ENCODE results near the gene KRTAP9-1. TPM values are rescaled to one million over a fixed set of nuclear protein-coding genes. Genes with fewer than 3 reads are reported as not detected.
"Not testable (repeated sequence)": the region's sequence is repeated elsewhere in the genome, so short reads cannot be mapped to it uniquely, and the experiment has no call there.

Gene KRTAP9-1
- total RNA-seq, 1 experiment from 2014 or later: not detected

DNA sequence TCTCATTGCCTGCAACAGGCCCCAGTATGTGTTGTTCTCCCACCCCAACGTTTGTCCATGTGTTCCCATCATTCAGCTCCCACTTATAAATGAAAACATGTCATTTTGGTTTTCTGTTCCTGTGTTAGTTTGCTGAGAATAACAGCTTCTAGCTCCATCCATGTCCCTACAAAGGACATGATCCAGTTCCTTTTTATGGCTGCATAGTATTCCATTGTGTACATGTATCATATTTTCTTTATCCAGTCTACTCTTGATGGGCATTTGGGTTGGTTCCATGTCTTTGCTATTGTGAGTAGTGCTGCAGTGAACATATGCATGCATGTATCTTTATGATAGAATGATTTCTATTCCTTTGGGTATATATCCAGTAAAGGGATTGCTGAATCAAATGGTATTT, 26.0 kb downstream of the KRTAP9-1 start:
- Histone ChIP-seq H3K4me2 (no peak overlapping the region), H3K9me2 (ENCODE audit: insufficient read depth) (no peaks in the 10 kb centered on the region), H3K27ac (no peak overlapping the region), H3K36me3 (ENCODE audit: low read depth) (no peaks in the 10 kb centered on the region), H3F3A (ENCODE audit: insufficient read depth, low read depth) (peaks cover 27% of the 10 kb centered on the region), H3K79me2 (ENCODE audit: low read depth) (no peaks in the 10 kb centered on the region), H3K4me1 (replicated peaks; ENCODE audit: insufficient read depth) (peaks cover 33% of the 10 kb centered on the region), H3K27me3 (ENCODE audit: insufficient read depth, low read depth) (no peaks in the 10 kb centered on the region), H3K4me3 (no peak overlapping the region), H3K9me3 (ENCODE audit: insufficient read depth, low read depth) (peaks cover 3% of the 10 kb centered on the region; the same call in 1 of the 2 replicates), H2AFZ (no peak overlapping the region), H4K20me1 (ENCODE audit: insufficient read depth) (no peaks in the 10 kb centered on the region)
- POLR2A ChIA-PET (ENCODE audit: unreplicated experiment): no interaction called here
- BruUV-seq (replicated peaks): no TSS peak
- no peak for TF ChIP-seq EZH2 (IDR thresholded peaks at IDR 0.05; ENCODE audit: low read depth)
- TF ChIP-seq, protein P1, sequence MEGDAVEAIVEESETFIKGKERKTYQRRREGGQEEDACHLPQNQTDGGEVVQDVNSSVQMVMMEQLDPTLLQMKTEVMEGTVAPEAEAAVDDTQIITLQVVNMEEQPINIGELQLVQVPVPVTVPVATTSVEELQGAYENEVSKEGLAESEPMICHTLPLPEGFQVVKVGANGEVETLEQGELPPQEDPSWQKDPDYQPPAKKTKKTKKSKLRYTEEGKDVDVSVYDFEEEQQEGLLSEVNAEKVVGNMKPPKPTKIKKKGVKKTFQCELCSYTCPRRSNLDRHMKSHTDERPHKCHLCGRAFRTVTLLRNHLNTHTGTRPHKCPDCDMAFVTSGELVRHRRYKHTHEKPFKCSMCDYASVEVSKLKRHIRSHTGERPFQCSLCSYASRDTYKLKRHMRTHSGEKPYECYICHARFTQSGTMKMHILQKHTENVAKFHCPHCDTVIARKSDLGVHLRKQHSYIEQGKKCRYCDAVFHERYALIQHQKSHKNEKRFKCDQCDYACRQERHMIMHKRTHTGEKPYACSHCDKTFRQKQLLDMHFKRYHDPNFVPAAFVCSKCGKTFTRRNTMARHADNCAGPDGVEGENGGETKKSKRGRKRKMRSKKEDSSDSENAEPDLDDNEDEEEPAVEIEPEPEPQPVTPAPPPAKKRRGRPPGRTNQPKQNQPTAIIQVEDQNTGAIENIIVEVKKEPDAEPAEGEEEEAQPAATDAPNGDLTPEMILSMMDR (conservative IDR thresholded peaks at IDR 0.05): no peak
- DNase-seq: no peak
- intact Hi-C loops (cut with micrococcal nuclease; ENCODE audit: unreplicated experiment): no loop called here
- CTCF ChIA-PET: no interaction called here

DNA sequence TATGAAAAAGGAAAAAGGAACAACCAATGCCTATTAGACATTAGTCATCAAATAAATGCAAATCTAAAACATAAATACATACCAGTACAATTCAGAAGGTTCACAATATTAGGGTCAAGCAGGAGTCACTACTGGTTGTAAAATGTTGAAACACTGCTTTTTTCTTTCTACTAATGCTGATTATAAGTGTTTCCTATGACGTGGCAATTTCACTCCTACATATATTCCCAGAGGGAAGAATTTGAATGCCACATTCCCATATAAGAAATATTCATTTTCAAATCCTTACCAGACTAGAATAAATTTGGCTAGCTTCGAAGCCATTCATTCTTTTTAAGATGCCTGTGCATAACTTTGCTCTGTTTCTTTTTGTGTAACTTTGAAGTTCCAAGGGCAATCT, 34.1 kb downstream of the KRTAP9-1 start:
- no TSS peak for BruUV-seq (replicated peaks)
- TF ChIP-seq, protein P1 (conservative IDR thresholded peaks at IDR 0.05): no peak
- TF ChIP-seq EZH2 (IDR thresholded peaks at IDR 0.05; ENCODE audit: low read depth): no peak
- POLR2A ChIA-PET (ENCODE audit: unreplicated experiment): no interaction called here

DNA sequence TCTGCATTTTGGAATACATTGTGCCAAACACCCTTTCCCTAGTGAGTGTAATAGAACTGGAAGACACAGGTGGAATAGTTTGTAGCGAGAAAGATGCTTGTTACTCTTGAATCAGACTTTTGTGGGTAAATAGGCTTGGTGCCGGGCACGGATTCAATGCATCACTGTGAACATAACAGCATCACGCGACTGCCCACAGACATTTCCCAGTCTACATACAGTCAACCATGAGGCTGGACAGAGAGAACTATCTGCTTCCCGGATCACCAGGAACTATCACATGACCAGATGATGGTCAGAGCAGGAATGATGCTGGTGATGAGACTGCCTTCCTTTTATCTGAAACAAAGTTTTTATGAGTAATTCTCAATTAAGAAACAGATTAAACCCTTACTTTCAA, 36.4 kb downstream of the KRTAP9-1 start:
- no peaks in the 10 kb centered on the region for H3K4me1 ChIP-seq (replicated peaks; ENCODE audit: insufficient read depth)
- H3K9me2 ChIP-seq (ENCODE audit: insufficient read depth): no peaks in the 10 kb centered on the region; the same call in 1 of the 2 replicates
- no peak overlapping the region for H3K4me2 ChIP-seq
- no peaks in the 10 kb centered on the region for H3F3A ChIP-seq (ENCODE audit: insufficient read depth, low read depth)
- no peaks in the 10 kb centered on the region for H4K20me1 ChIP-seq (ENCODE audit: insufficient read depth)
- H3K9me3 ChIP-seq (ENCODE audit: insufficient read depth, low read depth): no peaks in the 10 kb centered on the region
- BruUV-seq (replicated peaks): no TSS peak
- POLR2A ChIA-PET (ENCODE audit: unreplicated experiment): no interaction called here
- H3K4me3 ChIP-seq: no peak overlapping the region
- DNase-seq: no peak
- no peaks in the 10 kb centered on the region for H3K79me2 ChIP-seq (ENCODE audit: low read depth)
- intact Hi-C loops (cut with micrococcal nuclease; ENCODE audit: unreplicated experiment): no loop called here
- no peaks in the 10 kb centered on the region for H3K36me3 ChIP-seq (ENCODE audit: low read depth)
- no peaks in the 10 kb centered on the region for H3K27me3 ChIP-seq (ENCODE audit: insufficient read depth, low read depth)
- no peak overlapping the region for H3K27ac ChIP-seq
- TF ChIP-seq EZH2 (IDR thresholded peaks at IDR 0.05; ENCODE audit: low read depth): no peak
- TF ChIP-seq, protein P1 (conservative IDR thresholded peaks at IDR 0.05): no peak
- H2AFZ ChIP-seq: no peak overlapping the region
- CTCF ChIA-PET: no interaction called here

More for the DNA sequence above, 34.1 kb downstream of the KRTAP9-1 start:
- intact Hi-C loops (cut with micrococcal nuclease; ENCODE audit: unreplicated experiment): no loop called here
- Histone ChIP-seq H3K9me2 (ENCODE audit: insufficient read depth) (no peaks in the 10 kb centered on the region; the same call in 1 of the 2 replicates), H3K79me2 (ENCODE audit: low read depth) (no peaks in the 10 kb centered on the region), H3K27me3 (ENCODE audit: insufficient read depth, low read depth) (no peaks in the 10 kb centered on the region), H2AFZ (no peak overlapping the region), H3K9me3 (ENCODE audit: insufficient read depth, low read depth) (no peaks in the 10 kb centered on the region), H3K4me2 (no peak overlapping the region), H3F3A (ENCODE audit: insufficient read depth, low read depth) (no peaks in the 10 kb centered on the region), H3K4me3 (no peak overlapping the region), H3K36me3 (ENCODE audit: low read depth) (no peaks in the 10 kb centered on the region), H3K4me1 (replicated peaks; ENCODE audit: insufficient read depth) (no peaks in the 10 kb centered on the region), H4K20me1 (ENCODE audit: insufficient read depth) (no peaks in the 10 kb centered on the region), H3K27ac (no peak overlapping the region)
- DNase-seq: no peak
- CTCF ChIA-PET: interaction anchor here (0.6 kb wide), 1 partner anchor 124 kb away, joined by 4 read pairs; no protein-coding TSS in a partner anchor

DNA sequence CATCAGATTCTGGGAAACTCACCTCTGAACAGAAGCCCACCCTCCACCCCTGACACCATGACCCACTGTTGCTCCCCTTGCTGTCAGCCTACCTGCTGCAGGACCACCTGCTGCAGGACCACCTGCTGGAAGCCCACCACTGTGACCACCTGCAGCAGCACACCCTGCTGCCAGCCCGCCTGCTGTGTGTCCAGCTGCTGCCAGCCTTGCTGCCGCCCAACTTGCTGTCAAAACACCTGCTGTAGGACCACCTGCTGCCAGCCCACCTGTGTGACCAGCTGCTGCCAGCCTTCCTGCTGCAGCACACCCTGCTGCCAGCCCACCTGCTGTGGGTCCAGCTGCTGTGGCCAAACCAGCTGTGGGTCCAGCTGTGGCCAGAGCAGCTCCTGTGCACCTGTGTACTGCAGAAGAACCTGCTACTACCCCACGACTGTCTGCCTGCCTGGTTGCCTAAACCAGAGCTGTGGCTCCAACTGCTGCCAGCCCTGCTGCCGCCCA, 37.0 kb downstream of the KRTAP9-1 start, which contains the start of gene KRTAP9-2:
KRTAP9-2 (plus strand) TSS at position 51 of the 498 bp plus-strand sequence; CDS start at position 58, 7 bp downstream.
- H3K4me1 ChIP-seq (replicated peaks; ENCODE audit: insufficient read depth); H3K79me2 ChIP-seq (ENCODE audit: low read depth); H3F3A ChIP-seq (ENCODE audit: insufficient read depth, low read depth); H3K36me3 ChIP-seq (ENCODE audit: low read depth); H4K20me1 ChIP-seq (ENCODE audit: insufficient read depth); POLR2A ChIA-PET (ENCODE audit: unreplicated experiment); CTCF ChIA-PET; DNase-seq; intact Hi-C loops (cut with micrococcal nuclease; ENCODE audit: unreplicated experiment); H3K9me3 ChIP-seq (ENCODE audit: insufficient read depth, low read depth); H3K4me3 ChIP-seq; H3K27me3 ChIP-seq (ENCODE audit: insufficient read depth, low read depth); H3K4me2 ChIP-seq; H3K9me2 ChIP-seq (ENCODE audit: insufficient read depth); BruUV-seq (replicated peaks); H3K27ac ChIP-seq; H2AFZ ChIP-seq: not testable (repeated sequence)
